Lower leg skin (tissue), 3 donors: ENCODE data around the gene STAB1.

Experiments
- CTCF ChIP-seq, 3 donors: fragments of 450-650 bp; IDR thresholded peaks; one replicate each; pipeline ENCODE4 v1.5.1; 2016; ENCODE audit warnings: antibody characterized with exemption in 3 of 3, mild to moderate bottlenecking in 3 of 3, moderate library complexity in 2 of 3
- POLR2A ChIP-seq, 2 donors: fragments of 450-650 bp; IDR thresholded peaks; one replicate each; pipeline ENCODE4 v1.6.1; 2016 to 2017; ENCODE audit warnings: antibody characterized with exemption in 2 of 2, mild to moderate bottlenecking in 1 of 2, moderate library complexity in 1 of 2

DNA sequence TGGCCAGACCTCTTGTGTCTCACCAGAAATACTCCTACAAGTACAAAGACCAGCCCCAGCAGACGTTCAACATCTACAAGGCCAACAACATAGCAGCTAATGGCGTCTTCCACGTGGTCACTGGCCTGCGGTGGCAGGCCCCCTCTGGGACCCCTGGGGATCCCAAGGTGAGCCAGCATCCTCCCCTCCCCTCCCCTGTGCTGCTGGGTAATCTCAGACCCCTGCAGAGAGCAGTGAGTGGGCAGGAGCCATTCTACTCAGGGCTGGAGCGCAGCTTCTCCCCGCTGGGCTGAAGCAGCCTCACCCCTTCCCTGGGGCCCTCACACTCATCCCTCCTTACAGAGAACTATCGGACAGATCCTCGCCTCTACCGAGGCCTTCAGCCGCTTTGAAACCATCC is 9.8 kb downstream of the STAB1 start:
- TF ChIP-seq CTCF (IDR thresholded peaks at IDR 0.05) (no peak), POLR2A (IDR thresholded peaks at IDR 0.05) (no peak)
